Measurements from ENCODE around the gene UFL1. TPM values are rescaled to one million over a fixed set of nuclear protein-coding genes. Genes with fewer than 3 reads are reported as not detected.

The UFL1 gene
- total and polyA plus RNA-seq, 2 of the 4 experiments (the other 2 are of a cell fraction): 8.2 to 19.2 TPM

- dilution Hi-C loops (cut with HindIII; ENCODE audit: low sequenced_read_pairs, unreplicated experiment): no loop called here
- Histone ChIP-seq H3K4me1 (ENCODE audit: control insufficient read depth, insufficient read depth, low read length) (no peaks in the 10 kb centered on the region), H3K27me3 (ENCODE audit: control insufficient read depth, insufficient read depth, low read length) (no peaks in the 10 kb centered on the region), H3K4ac (ENCODE audit: low read depth, low read length) (no peak overlapping the region), H4K8ac (ENCODE audit: low read depth in 2 of 2, low read length in 2 of 2) (no peak overlapping the region), H2AK5ac (ENCODE audit: low read depth, low read length) (no peak overlapping the region), H3K18ac (ENCODE audit: low read depth, low read length) (no peak overlapping the region), H4K20me1 (ENCODE audit: insufficient read depth, low read length) (no peaks in the 10 kb centered on the region), H4K5ac (ENCODE audit: low read depth, low read length) (no peak overlapping the region), H2BK20ac (ENCODE audit: low read depth, low read length) (no peak overlapping the region), H3K14ac (replicated peaks; ENCODE audit: low read depth, low read length) (no peak overlapping the region), H2AK9ac (replicated peaks; ENCODE audit: low read depth, low read length, poor library complexity) (no peak overlapping the region), H3K56ac (ENCODE audit: extremely low read depth, insufficient read depth, low read length) (no peak overlapping the region), H3K4me2 (ENCODE audit: low read depth, low read length) (no peak overlapping the region), H3K27ac (ENCODE audit: insufficient read depth, low read length) (no peak overlapping the region), H2AFZ (replicated peaks; ENCODE audit: low read length, poor library complexity) (no peak overlapping the region), H3K36me3 (ENCODE audit: control insufficient read depth, insufficient read depth, low read length) (peaks cover 17% of the 10 kb centered on the region), H3K79me1 (ENCODE audit: low read depth in 1 of 2, low read length in 2 of 2) (no peaks in the 10 kb centered on the region), H3K4me3 (ENCODE audit: insufficient read depth, low read depth, low read length) (no peak overlapping the region), H3K23ac (ENCODE audit: low read depth, low read length) (no peak overlapping the region), H3K9me1 (ENCODE audit: insufficient read depth, low read length) (no peaks in the 10 kb centered on the region), H2BK5ac (ENCODE audit: low read depth, low read length, poor library complexity, severe bottlenecking) (no peak overlapping the region), H2BK15ac (ENCODE audit: low read depth, low read length) (no peak overlapping the region), H3K9ac (ENCODE audit: low read depth, low read length) (no peak overlapping the region), H3K9me3 (ENCODE audit: control insufficient read depth, insufficient read depth, low read length) (no peaks in the 10 kb centered on the region), H2BK120ac (ENCODE audit: low read depth, low read length) (no peak overlapping the region), H4K91ac (ENCODE audit: insufficient read depth, low read depth, low read length) (no peak overlapping the region)
- no TSS peak for BruUV-seq (replicated peaks)
- ATAC-seq (ENCODE audit: low read depth): no peak
- ChIA-PET POLR2A (ENCODE audit: unreplicated experiment) (no interaction called here), CTCF (interaction anchor here (0.6 kb wide), 1 partner anchor 229 kb away, joined by 4 read pairs; no protein-coding TSS in a partner anchor)
- no peak for DNase-seq
- intact Hi-C loops (cut with micrococcal nuclease): loop anchor here (10.0 kb wide), 1 partner anchor 509 kb away; no protein-coding TSS in a partner anchor
- in situ Hi-C loops (cut with MboI; ENCODE audit: low sequenced_read_pairs): no loop called here
- no CpG with 5 or more reads among the region's 3 CpGs for WGBS, 2 experiments (ENCODE audit: extremely low coverage in 2 of 2, insufficient read length in 1 of 2)
- TF ChIP-seq CTCF (conservative IDR thresholded peaks at IDR 0.05; ENCODE audit: low read depth, low read length) (no peak), RCOR1 (IDR thresholded peaks at IDR 0.05; ENCODE audit: insufficient replicate concordance, low read length) (no peak), RAD21 (IDR thresholded peaks at IDR 0.05; ENCODE audit: low read length) (no peak), BHLHE40 (IDR thresholded peaks at IDR 0.05; ENCODE audit: low read depth, low read length) (no peak), USF2 (IDR thresholded peaks at IDR 0.05; ENCODE audit: low read depth, low read length) (no peak), CHD1 (IDR thresholded peaks at IDR 0.05; ENCODE audit: low read depth, low read length) (no peak), POLR2A (IDR thresholded peaks at IDR 0.05; ENCODE audit: low read depth, low read length) (no peak), RFX5 (IDR thresholded peaks at IDR 0.05; ENCODE audit: low read depth, low read length) (no peak), FOS (IDR thresholded peaks at IDR 0.05; ENCODE audit: low read depth, low read length) (no peak), CEBPB (IDR thresholded peaks at IDR 0.05; ENCODE audit: low read depth, low read length) (no peak), SMC3 (IDR thresholded peaks at IDR 0.05; ENCODE audit: low read depth, low read length) (no peak), NFE2L2 (IDR thresholded peaks at IDR 0.05; ENCODE audit: low read depth, low read length) (no peak), ELK1 (IDR thresholded peaks at IDR 0.05; ENCODE audit: borderline replicate concordance, low read depth, low read length) (no peak), MAZ (IDR thresholded peaks at IDR 0.05; ENCODE audit: borderline replicate concordance, low read depth, low read length) (no peak), MAFK (IDR thresholded peaks at IDR 0.05; ENCODE audit: low read depth, low read length) (no peak)
Measured at GRCh38 chr6:96545882-96546281, 24.3 kb downstream of the UFL1 start.

Data from IMR-90 (cell line).